ENCODE data around the gene LRRC56.

GRCh38 chr11:598005-598680 lies 60.8 kb downstream of the LRRC56 start:
- TF ChIP-seq CTCF (optimal IDR thresholded peaks at IDR 0.05 in 1 of 3, IDR thresholded peaks at IDR 0.05 in 1 of 3, conservative IDR thresholded peaks at IDR 0.05 in 1 of 3; ENCODE audit: extremely low read depth in 1 of 3, insufficient read depth in 2 of 3, low read length in 3 of 3) (no peak), EZH2 (IDR thresholded peaks at IDR 0.05; ENCODE audit: low read length) (no peak)
